ENCODE results near the gene HOXA13. TPM values are rescaled to one million over a fixed set of nuclear protein-coding genes. Genes with fewer than 3 reads are reported as not detected.
A peak's percentile ranks its signal among the peaks of the same experiment; 100 is the strongest.

The HOXA13 gene
- polyA plus RNA-seq, 1 donor from 2014 or later: not detected

GRCh38 chr7:27165089-27165995 is 34.5 kb downstream of the HOXA13 start, which contains the start of gene HOXA9:
Gene HOXA9 (minus strand): TSS chr7:27165537. CDS start chr7:27165457, 80 bp downstream.
- Histone ChIP-seq H2AFZ (ENCODE audit: low read depth, low read length) (no peak within 1 kb of the TSS), H3K4me3 (ENCODE audit: low read length) (no peak within 1 kb of the TSS), H3F3A (ENCODE audit: insufficient read depth, low read length, poor library complexity, severe bottlenecking) (no peaks in the 10 kb centered on the region), H3K4me2 (ENCODE audit: low read length) (no peak within 1 kb of the TSS), H3K9me3 (ENCODE audit: low read length) (peaks cover 18% of the 10 kb centered on the region), H3K9me2 (ENCODE audit: insufficient read depth, low read length) (no peaks in the 10 kb centered on the region), H3K27ac (ENCODE audit: low read length) (no peak within 1 kb of the TSS), H3K27me3 (ENCODE audit: insufficient read depth, low read depth, low read length) (peaks cover 99% of the 10 kb centered on the region), H3K9ac (ENCODE audit: low read length) (no peak within 1 kb of the TSS), H4K20me1 (ENCODE audit: insufficient read depth) (no peaks in the 10 kb centered on the region), H3K79me2 (replicated peaks; ENCODE audit: insufficient read depth, low read length) (no peaks in the 10 kb centered on the region), H3K36me3 (ENCODE audit: insufficient read depth, low read length) (no peaks in the 10 kb centered on the region)
- peak; percentile 92 for TF ChIP-seq EZH2 (IDR thresholded peaks at IDR 0.05; ENCODE audit: borderline replicate concordance, insufficient read depth, low read length, poor library complexity, severe bottlenecking)
- TF ChIP-seq EP300 (conservative IDR thresholded peaks at IDR 0.05; ENCODE audit: poor library complexity, severe bottlenecking): no peak

- Histone ChIP-seq H3F3A (ENCODE audit: insufficient read depth, low read length, poor library complexity, severe bottlenecking) (no peaks in the 10 kb centered on the region), H3K36me3 (ENCODE audit: insufficient read depth, low read length) (no peaks in the 10 kb centered on the region), H3K4me3 (ENCODE audit: low read length) (no peak overlapping the region), H3K9ac (ENCODE audit: low read length) (no peak overlapping the region), H3K79me2 (replicated peaks; ENCODE audit: insufficient read depth, low read length) (no peaks in the 10 kb centered on the region), H3K4me2 (ENCODE audit: low read length) (no peak overlapping the region), H3K27ac (ENCODE audit: low read length) (no peak overlapping the region), H3K9me2 (ENCODE audit: insufficient read depth, low read length) (no peaks in the 10 kb centered on the region), H2AFZ (ENCODE audit: low read depth, low read length) (no peak overlapping the region), H3K9me3 (ENCODE audit: low read length) (peaks cover 22% of the 10 kb centered on the region), H4K20me1 (ENCODE audit: insufficient read depth) (no peaks in the 10 kb centered on the region), H3K27me3 (ENCODE audit: insufficient read depth, low read depth, low read length) (peaks cover 99% of the 10 kb centered on the region)
- TF ChIP-seq EZH2 (IDR thresholded peaks at IDR 0.05; ENCODE audit: borderline replicate concordance, insufficient read depth, low read length, poor library complexity, severe bottlenecking) (no peak), MXI1 (conservative IDR thresholded peaks at IDR 0.05; ENCODE audit: poor library complexity, severe bottlenecking) (no peak), REST (IDR thresholded peaks at IDR 0.05; ENCODE audit: borderline replicate concordance) (no peak), SMC3 (conservative IDR thresholded peaks at IDR 0.05; ENCODE audit: poor library complexity) (no peak), CTCF (IDR thresholded peaks at IDR 0.05; ENCODE audit: poor library complexity, severe bottlenecking) (no peak), POLR2AphosphoS5 (IDR thresholded peaks at IDR 0.05) (no peak), EP300 (conservative IDR thresholded peaks at IDR 0.05; ENCODE audit: poor library complexity, severe bottlenecking) (no peak), RAD21 (conservative IDR thresholded peaks at IDR 0.05) (no peak), TAF1 (IDR thresholded peaks at IDR 0.05; ENCODE audit: low read depth) (no peak)
Measured at GRCh38 chr7:27164367-27165088, 35.4 kb downstream of the HOXA13 start.

All from neural cell (in vitro differentiated cells).